GM19193 (cell line): ENCODE results near the gene AGBL3.

Experiments used
- POLR2A ChIP-seq: IDR thresholded peaks from 4 replicates; pipeline ENCODE4 v1.6.1; 2011; ENCODE audit not compliant: insufficient read depth, insufficient read length; ENCODE audit errors: extremely low read depth

Gene AGBL3

GRCh38 chr7:135147899-135148721 is 161.8 kb downstream of the AGBL3 start, which contains the start of gene TMEM140:
Gene TMEM140, plus strand, starts transcription at chr7:135148072. Its CDS starts 16,370 bp downstream, at chr7:135164442.
- peak; percentile 73 for TF ChIP-seq POLR2A

DNA sequence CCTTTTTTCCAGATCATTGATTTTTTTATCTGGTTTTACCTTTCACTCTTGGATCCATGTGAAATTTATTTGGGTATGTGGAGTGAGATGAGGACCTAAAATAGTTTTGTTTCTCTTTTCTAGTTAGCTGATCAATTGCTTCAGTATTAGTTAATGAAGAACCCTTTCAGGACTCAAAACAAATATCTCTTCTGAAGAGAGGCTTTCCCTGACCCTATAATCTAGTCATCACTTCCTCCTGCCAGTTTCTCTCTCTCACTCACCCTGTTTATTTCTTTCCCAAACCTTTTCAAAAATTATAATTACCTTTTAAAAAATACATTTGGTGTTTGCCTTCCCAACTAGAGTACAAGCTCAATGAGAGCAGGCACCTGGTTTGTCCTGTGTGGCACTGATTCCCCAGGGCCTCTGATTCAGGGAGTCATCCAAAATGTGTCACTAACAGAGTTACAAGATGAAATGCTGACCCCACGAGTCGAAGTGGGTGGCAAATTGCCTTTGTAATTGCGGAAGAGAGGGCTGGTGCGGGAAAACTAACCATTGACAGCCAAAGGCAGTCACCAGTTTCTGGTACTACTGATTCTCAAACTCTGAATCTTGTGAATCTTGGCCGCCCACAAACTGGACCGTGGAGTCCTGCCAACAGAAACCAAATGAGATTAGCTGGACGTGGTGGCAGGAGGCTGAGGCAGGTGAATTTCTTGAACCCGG is 163.9 kb downstream of the AGBL3 start:
- TF ChIP-seq POLR2A = no peak

DNA sequence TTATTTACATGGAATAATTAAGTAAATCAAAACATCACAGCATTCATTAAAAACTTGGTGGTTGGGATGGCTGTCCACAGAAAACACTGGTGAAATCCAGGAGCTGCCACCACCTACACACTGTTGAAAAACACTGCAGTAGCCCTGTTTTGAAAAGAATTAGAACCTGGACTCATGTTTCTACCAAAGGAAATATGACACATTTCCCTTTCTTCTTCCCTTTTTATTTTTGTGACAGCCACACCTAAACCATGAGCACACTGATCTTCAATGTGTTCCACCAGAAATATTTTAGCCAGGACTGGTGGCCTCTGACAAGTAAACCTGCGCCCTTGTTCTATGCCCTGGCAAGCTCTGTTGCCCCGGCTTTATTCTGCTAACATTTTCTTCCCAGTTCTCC is 164.8 kb downstream of the AGBL3 start:
- TF ChIP-seq POLR2A = no peak

- TF ChIP-seq POLR2A = peak; percentile 22
Measured at GRCh38 chr7:135151533-135151932, 165.2 kb downstream of the AGBL3 start.

DNA sequence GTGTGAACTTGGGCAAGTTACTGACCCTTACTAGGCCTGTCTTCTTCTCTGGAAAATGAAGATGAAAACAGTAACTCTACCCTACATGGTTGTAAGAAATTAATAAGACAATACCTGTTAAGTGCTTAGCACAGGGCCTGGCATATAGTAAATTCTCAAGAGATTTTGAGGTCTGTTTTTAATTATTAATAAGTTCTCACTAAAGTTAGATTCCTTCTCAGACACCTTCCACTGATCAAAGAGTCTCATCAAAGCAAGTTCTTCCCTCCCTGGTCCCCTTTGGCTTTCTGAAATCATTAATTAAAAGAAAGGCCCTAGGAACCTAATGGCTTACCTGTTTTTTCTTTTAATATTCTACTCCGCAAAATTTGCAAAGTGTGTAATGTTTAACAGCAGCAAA is 166.1 kb downstream of the AGBL3 start:
- TF ChIP-seq POLR2A = no peak

DNA sequence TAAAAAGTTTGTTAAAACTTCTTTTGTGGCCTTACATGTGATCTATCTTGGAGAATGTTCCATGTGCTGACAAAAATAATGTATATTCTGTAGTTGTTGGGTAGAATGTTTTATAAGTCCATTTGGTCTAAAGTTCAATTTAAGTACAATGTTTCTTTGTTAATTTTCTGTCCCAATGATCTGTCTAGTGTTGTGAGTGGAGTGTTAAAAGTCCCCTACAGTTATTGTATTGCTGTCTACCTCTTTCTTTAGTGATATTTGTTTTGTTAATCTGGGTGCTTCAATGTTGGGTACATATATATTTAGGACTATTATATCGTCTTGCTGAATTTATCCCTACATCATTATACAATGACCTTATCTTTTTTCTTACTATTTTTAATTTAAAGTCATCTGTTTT is 168.4 kb downstream of the AGBL3 start:
- no peak for TF ChIP-seq POLR2A

DNA sequence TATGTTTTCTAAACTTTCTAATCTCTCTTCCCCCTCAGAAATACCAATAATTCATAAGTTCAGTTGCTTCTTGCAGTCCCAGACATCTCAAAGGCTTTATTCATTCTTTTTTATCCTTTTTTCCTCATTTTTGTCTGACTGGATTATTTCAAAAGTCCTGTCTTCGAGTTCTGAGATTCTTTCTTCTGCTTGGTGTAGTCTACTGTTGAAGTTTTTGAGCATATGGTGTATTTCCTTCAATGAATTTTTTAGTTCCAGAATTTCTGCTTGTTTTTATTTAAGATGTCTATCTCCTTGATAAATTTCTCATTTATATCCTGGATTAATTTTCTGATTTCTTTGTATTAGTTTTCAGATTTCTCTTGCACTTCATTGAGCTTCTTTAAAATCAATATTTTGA is 170.0 kb downstream of the AGBL3 start:
- TF ChIP-seq POLR2A = no peak

GRCh38 chr7:135158141-135158655 is 171.9 kb downstream of the AGBL3 start:
- no peak for TF ChIP-seq POLR2A

GRCh38 chr7:135158874-135159273 is 172.6 kb downstream of the AGBL3 start:
- TF ChIP-seq POLR2A = no peak

DNA sequence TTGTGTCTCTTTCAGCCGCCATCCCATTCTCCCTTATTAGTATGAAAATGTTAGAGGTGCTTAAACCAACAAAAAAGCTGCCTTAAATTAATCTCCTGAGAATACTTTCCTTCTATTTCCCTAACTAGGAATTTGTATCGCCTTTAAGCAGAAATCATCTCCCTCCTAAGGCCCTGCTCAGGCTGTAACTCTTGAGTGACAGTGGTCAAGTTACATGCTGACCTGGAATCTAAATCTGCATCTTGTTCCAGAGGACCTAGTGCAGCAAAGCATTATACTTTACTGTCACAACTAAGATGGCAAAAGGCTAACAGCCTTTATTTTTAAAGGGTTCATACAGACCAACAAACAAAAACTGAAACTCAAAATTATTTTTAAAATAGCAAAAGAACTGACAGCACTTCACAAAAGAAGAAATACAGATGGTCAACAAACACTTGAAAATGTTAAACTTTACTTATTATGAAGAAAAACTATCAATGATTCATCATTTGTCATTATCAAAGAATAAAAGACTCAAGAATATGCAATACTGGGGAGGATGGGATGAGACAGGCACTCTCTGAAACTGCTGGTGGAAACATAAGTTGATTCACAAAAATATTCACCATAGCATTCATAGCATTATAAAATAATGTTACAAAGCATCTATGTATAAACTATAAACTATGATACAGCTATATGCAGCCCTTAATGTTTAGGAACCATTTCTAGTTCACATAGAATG is 173.2 kb downstream of the AGBL3 start:
- no peak for TF ChIP-seq POLR2A

DNA sequence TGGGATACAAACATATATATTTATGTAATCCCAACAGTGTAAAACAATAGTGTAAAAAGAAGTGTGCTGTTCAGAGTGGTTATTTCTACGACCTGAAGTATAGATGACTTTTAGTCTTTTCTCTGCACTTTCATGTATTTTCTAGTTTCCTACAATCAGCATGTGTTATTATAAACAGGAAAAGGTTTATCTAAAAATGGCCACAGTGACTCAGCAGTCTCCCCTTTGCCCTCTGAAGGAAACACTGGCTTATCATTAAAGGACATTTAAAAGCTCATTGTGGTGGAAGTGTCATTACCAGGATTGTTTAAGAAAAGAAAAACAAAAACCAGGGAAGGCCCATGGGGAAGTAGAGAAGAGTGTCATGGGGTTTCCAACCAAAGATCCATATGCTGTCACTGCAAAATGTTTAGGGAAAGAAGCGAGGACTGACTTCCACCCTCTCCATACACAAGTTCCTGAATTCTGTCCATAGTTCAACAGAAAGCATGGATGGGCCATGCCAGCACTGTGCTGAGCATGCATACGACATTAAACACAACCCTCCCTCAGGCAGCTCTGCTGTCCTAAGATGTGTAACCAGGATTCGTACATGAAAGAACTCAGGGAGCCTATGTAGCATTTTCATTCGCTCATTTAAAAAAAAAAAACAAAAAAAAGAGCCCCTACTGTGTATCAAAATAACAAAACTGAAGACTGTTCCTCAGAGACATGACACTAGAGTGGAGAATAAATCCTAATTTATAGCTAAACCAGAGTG is 174.0 kb downstream of the AGBL3 start:
- TF ChIP-seq POLR2A = no peak

DNA sequence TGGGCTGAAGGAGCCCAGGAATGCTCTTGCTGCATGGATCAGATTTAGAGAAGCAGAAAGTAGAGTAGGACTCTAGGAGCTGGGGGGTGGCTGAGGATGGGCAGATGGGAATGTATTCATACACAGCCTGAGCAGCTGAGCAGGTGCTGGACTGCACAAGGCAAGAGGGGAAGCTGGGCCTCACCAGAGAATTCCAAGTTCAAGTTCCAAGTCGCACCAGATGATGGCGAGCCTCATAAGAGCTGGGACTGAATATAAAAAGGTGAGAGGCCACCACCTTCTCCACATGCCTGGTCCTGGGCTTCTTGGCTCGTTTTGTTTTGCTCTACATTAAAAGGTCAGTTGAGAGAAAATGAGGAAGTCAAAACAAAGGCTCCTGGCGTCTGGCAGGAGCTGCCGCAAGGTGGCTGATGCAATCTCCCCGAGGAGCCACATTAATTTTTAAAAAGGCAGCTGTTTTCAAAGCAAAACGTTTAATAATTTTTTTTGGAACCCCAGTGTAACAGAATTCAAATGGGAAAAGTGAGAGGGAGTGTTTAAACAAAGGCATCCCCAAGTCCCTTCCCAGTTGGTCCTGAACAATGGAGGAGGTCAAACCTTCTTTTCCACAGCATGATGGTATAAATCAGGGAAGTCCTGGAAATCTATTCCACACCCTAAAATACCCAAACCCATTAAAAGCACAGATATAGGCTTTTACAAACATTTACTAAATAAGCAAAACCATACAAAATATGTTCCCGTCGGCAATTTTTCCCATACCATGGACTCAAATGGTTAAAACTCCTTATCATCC is 174.7 kb downstream of the AGBL3 start:
- TF ChIP-seq POLR2A = no peak

GRCh38 chr7:135161669-135162068 is 175.4 kb downstream of the AGBL3 start:
- peak; percentile 36 for TF ChIP-seq POLR2A
